GM19035 (cell line): ENCODE measurements around the gene E2F2.
"Not testable (repeated sequence)": the region's sequence is repeated elsewhere in the genome, so short reads cannot be mapped to it uniquely, and the experiment has no call there.

Source experiments
- ATAC-seq: cut with Tn5 transposase; IDR thresholded peaks from one replicate; pipeline ENCODE4 v1.9.1; 2021; ENCODE audit not compliant: unreplicated experiment

The E2F2 gene

GRCh38 chr1:23525558-23526250 lies 5.3 kb downstream of the E2F2 start:
- ATAC-seq, result no peak

GRCh38 chr1:23524716-23525401 lies 6.2 kb downstream of the E2F2 start:
- ATAC-seq, result no peak

GRCh38 chr1:23524163-23524562 lies 6.9 kb downstream of the E2F2 start:
- ATAC-seq, result no peak

DNA sequence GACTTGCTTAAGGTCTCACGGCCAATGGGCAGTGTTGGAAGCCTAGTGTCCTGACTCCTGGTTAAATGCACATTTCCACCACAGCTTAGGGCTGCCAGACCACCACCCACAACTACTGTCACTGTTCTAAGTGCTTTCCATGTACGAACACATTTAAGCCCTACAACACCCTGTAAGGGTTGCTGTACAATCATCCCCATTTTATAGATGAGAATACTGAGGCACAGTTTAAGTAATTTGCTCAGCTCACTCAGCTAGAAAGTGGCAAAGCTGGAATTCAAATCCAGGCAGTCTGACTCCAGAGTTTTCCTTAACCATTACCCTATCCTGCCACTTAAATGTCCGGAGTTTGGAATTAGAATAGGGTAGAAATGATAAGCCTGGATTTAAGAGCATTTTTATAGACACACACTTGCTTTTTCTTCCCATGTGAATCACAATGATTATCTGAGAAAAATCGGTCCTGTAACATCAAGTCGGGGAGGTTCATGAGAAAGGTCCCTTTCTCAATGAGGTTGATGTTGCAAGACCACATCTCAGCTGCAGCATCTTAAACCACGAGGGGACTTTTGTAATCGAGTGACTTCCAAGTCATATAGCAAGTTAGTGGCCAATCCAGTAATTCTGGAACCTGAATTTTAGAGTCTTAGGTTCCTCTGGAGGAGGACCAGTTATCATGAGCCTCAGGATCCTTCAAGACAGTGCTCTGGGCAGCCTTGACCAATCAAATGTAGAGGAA lies 8.6 kb downstream of the E2F2 start:
- ATAC-seq, result no peak

DNA sequence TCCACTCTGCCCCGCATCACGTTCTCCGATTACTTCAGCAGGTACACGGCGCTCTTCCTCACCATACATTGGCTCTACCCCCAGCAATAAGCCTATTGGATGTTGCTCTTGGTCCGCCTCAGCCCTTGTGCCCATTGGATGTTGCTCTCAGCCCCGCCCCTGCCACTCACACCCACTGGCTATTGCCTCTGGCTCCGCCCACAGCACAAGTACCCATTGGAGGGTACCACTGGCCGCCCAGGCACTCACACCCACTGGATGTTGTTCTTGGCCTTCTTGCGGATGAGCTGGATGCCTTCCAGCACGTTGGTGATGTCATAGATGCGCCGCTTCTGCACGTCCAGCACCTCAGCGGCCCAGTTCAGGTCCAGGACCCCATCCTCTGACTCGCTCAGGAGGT lies 9.4 kb downstream of the E2F2 start:
- ATAC-seq, result no peak

DNA sequence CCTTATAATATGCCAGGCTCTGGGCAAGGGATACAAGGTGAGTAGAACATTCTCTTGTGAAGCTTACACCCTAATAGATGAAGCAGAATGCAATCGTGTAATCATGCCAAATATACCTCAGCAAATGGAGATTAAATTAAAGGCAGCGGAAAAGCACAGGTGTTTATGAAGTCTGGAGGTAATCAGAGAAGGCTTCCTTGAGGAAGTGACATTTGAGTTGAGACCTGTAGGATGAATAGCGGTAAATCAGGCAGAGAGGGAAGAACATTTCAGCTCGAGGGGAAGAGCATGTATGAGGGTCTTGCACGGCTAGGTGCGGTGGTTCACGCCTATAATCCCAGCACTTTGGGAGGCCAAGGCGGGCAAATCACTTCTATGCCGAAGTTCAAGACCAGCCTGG lies 13.5 kb downstream of the E2F2 start:
- no peak for ATAC-seq

DNA sequence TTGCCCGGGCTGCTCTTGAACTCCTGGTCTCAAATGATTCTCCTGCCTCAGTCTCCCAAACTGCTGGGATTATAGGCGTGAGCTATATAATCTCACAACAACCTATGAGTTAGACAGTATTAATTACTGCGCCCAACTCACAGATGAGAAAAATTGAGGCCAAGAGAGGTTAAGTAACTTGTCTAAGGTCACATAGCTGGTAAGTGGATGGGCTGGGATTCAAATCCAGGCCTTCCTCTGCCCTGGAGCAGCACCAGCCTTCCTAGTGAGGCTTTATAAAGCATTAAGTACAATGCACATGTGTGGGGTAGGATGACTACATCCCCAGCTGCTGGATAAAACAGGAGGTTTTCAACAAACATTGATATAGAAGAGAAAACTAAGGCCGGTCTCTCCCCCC lies 15.1 kb downstream of the E2F2 start:
- no peak for ATAC-seq

DNA sequence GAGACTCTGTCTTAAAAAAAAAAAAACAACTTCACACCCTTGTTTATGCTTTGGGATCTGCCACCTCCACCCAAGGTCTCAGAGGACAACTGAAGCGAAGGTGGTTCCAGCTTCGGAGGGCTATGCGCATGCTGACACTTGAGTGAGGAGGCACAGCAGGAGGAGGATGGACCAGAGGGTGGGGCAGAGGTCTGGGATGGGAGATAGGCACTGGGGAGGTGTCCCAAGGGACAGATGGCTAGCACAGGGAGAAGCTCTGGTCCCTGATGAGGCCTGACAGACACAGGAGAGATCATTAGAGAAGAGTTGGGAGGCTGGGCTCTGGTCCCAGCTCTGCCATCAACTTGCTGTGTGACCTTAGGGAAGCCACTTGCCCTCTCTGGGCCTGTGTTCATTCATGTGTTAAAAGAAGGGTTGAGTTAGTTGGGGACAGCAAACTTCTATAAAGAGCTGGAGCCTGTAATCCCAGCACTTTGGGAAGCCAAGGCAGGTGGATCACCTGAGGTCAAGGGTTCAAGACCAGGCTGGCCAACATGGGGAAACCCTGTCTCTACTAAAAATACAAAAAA lies 16.8 kb downstream of the E2F2 start:
- no peak for ATAC-seq

DNA sequence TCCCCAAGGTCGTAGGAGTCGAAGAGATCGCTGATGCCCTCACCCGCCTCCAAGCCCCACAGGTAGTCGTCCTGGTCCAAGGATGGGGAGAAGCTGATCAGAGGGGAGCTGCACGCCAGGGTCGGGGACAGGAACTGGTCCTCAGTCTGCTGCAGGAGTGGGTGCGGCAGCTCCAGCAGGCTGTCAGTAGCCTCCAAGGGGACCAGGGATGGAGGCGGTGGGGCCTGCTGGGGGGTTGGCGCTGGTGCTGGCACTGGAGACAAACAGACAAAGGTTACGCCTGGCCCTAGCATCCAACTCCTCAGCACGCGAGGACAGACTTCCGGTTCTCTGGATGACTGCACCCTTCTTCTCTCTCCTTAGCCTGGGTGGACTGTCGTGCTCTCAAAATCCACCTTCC lies 21.1 kb downstream of the E2F2 start:
- no peak for ATAC-seq

GRCh38 chr1:23506376-23507107 lies 24.5 kb downstream of the E2F2 start:
- no peak for ATAC-seq

- no peak for ATAC-seq
Measured at GRCh38 chr1:23505851-23506250, 25.2 kb downstream of the E2F2 start.

- ATAC-seq, result not testable (repeated sequence)
Measured at GRCh38 chr1:23504156-23504555, 26.9 kb downstream of the E2F2 start.

DNA sequence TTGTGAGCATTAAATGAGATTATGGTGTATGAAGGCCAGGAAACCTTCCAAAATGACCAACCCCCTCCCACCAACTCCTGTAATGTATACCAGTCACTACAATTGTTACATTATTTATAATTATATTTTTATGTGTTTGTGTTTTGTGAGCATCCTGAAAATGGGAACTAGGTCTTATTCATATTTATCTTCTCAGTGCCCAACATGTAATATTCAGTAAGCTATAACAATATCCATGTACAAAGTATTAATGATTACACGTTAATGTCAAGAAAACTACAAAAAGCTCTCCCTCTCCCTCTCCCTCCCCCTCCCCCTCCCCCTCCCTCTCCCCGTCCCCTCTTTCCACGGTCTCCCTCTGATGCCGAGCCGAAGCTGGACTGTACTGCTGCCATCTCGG lies 28.1 kb downstream of the E2F2 start:
- ATAC-seq, result no peak

- ATAC-seq, result no peak
Measured at GRCh38 chr1:23500466-23500865, 30.6 kb downstream of the E2F2 start.

DNA sequence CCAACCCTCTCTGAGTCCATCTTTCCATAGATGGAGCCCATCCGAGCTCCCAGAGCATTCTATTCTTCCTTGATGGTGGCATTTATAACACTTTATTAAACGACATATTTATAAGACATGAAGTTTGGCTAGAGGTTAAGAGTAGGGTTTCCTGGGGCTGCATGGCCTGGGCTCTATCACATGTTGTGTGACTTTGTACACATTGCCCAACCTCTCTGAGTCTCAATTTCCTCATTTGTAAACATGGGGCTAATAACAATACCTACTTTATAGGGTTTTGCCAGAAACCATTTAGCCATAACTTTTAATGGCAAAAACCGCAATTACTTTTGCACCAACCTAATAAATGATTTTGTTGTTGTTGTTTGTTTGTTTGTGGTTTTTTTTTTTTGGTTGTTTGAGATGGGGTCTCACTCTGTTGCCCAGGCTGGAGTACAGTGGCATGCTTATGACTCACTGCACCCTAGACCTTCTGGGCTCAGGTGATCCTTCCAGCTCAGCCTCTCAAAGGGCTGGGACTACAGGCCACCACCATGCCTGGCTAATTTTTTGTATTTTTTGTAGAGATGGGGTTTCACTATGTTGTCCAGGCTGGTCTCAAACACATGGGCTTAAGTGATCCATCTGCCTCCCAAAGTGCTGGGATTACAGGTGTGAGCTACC lies 33.1 kb downstream of the E2F2 start:
- no peak for ATAC-seq

DNA sequence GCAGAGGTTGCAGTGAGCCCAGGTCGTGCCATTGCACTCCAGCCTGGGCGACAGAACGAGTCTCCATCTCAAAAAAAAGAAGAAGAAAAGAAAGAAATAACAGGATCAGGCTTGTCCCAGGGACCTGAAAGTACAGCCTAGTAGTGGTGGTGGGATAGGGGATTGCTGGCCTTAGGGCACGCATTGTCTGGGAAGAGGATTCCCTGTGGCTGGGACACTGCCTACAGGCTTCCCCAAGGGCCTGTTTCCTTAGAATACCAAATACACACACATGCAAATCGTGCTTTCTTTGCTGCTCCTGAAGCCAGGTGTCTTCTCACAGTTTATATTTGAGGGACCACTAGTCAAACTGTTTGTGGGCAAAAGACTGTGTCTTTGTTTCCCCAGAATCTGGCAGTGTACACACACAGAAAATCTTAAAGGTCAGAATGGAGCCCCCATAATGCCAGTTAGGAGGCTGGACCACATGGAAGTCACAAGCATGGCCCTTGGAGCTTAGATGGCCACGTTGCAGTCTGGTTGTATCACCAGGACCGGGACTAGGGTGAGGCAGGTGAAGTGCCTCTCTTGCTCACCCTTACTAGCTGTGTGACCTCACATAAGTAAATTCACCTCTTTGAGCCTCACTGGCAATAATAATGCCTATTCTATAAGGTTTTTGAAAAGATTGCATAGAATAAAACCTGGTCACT lies 34.4 kb downstream of the E2F2 start:
- no peak for ATAC-seq

- ATAC-seq, result not testable (repeated sequence)
Measured at GRCh38 chr1:23494836-23495235, 36.2 kb downstream of the E2F2 start.

DNA sequence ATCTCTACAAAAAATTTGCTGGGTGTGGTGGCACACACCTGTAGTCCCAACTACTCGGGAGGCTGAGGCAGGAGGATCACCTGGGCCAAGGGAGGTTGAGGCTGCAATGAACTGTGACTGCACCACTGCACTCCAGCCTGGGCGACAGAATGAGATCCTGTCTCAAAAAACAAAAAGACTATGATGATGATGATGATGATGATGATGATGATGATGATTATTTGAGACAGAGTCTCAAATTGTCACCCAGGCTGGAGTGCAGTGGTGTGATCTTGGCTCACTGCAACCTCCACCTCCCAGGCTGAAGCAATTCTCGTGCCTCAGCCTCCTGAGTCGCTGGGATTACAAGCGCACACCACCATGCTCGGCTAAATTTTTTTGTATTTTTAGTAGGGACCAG lies 38.3 kb downstream of the E2F2 start:
- not testable (repeated sequence) for ATAC-seq

- ATAC-seq, result no peak
Measured at GRCh38 chr1:23492132-23492720, 38.8 kb downstream of the E2F2 start.

DNA sequence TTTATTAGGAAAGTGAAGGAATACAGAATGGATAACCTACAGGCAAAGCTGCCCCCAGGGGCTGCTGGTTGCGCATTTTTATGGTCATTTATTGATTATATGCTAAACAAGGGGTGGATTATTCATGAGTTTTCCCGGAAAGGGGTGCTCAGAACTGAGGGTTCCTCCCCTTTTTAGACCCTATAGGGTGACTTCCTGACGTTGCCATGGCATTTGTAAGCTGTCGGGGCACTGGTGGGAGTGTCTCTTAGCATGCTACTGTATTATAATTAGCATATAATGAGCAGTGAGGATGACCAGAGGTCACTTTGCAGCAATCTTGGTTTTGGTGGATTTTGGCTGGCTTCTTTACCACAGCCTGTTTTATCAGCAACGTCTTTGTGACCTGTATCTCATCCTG lies 41.2 kb downstream of the E2F2 start:
- ATAC-seq, result no peak
